ENCODE measurements around the gene TOX3. TPM values are rescaled to one million over a fixed set of nuclear protein-coding genes. Genes with fewer than 3 reads are reported as not detected.

TOX3 gene
- total and polyA plus RNA-seq, 2 of the 13 experiments (the other 11 are each of a cell fraction or from before 2014, with no cell fraction given): 14.5 to 98.6 TPM

- peak; percentile 63; the same call in 1 of the 2 replicates for TF ChIP-seq PATZ1 (CRISPR knock-in tag; IDR thresholded peaks at IDR 0.05)
- TF ChIP-seq KDM5B (CRISPR knock-in tag; IDR thresholded peaks at IDR 0.05; ENCODE audit: borderline replicate concordance): no peak
- TF ChIP-seq FIP1L1 (IDR thresholded peaks at IDR 0.05; ENCODE audit: borderline replicate concordance, insufficient read depth, low read depth, low read length): no peak
- TF ChIP-seq NBN (conservative IDR thresholded peaks at IDR 0.05): no peak
- TF ChIP-seq BATF2 (CRISPR knock-in tag; IDR thresholded peaks at IDR 0.05): no peak
- no peak for TF ChIP-seq ZNF484 (CRISPR knock-in tag; IDR thresholded peaks at IDR 0.05; ENCODE audit: borderline replicate concordance, low read depth)
- no peak for TF ChIP-seq MXD3 (CRISPR knock-in tag; IDR thresholded peaks at IDR 0.05)
- TF ChIP-seq ZNF276 (CRISPR knock-in tag; IDR thresholded peaks at IDR 0.05; ENCODE audit: low read depth): no peak
- TF ChIP-seq BRD4 (CRISPR knock-in tag; IDR thresholded peaks at IDR 0.05): no peak
- TF ChIP-seq GABPA (IDR thresholded peaks at IDR 0.05; ENCODE audit: low read depth, low read length): no peak
- TF ChIP-seq GABPA (CRISPR knock-in tag; IDR thresholded peaks at IDR 0.05; ENCODE audit: low read depth): peak; percentile 42
- TF ChIP-seq RFX3 (CRISPR knock-in tag; IDR thresholded peaks at IDR 0.05): no peak
- no peak for TF ChIP-seq THAP9 (CRISPR knock-in tag; IDR thresholded peaks at IDR 0.05; ENCODE audit: borderline replicate concordance)
- no peak for TF ChIP-seq ZNF12 (CRISPR knock-in tag; IDR thresholded peaks at IDR 0.05)
- TF ChIP-seq MTERF4 (CRISPR knock-in tag; IDR thresholded peaks at IDR 0.05): no peak
- no peak for TF ChIP-seq AGO1 (IDR thresholded peaks at IDR 0.05; ENCODE audit: low read depth, low read length, poor library complexity, severe bottlenecking)
- TF ChIP-seq HOXD1 (CRISPR knock-in tag; IDR thresholded peaks at IDR 0.05): no peak; the same call in 1 of the 2 replicates
- TF ChIP-seq ZNF678 (CRISPR knock-in tag; IDR thresholded peaks at IDR 0.05): no peak
- TF ChIP-seq ISX (CRISPR knock-in tag; conservative IDR thresholded peaks at IDR 0.05): no peak
- TF ChIP-seq XRCC5 (optimal IDR thresholded peaks at IDR 0.05; ENCODE audit: low read length): no peak
- peak; percentile 73 for TF ChIP-seq ZNF3 (CRISPR knock-in tag; IDR thresholded peaks at IDR 0.05)
Observed at GRCh38 chr16:52578007-52578828, 31.3 kb upstream of the TOX3 start (continued).
